SK-N-MC (cell line): ENCODE measurements around the gene SLC22A7.

ENCODE experiments used
- EZH2 ChIP-seq: fragments of 200-600 bp; sonication (generic); IDR thresholded peaks from one replicate; pipeline ENCODE4 v1.6.1; 2017; ENCODE audit warnings: antibody characterized with exemption
- POLR2AphosphoS5 ChIP-seq: IDR thresholded peaks from 2 replicates; pipeline ENCODE4 v1.6.1; 2012; ENCODE audit warnings: mild to moderate bottlenecking, low read depth, low read length, borderline replicate concordance

- TF ChIP-seq EZH2 (no peak), POLR2AphosphoS5 (no peak)
Observed at GRCh38 chr6:43257367-43258145, 40.5 kb upstream of the SLC22A7 start.
